ENCODE measurements around the gene RARRES2.

GRCh38 chr7:150317748-150318444 is 23.5 kb downstream of the RARRES2 start:
- TF ChIP-seq POLR2A (IDR thresholded peaks at IDR 0.05; ENCODE audit: low read length) (no peak), GATA1 (IDR thresholded peaks at IDR 0.05; ENCODE audit: low read depth, low read length) (no peak)

All from erythroblast (primary cell).